Measurements from ENCODE around the gene SYNGR3. TPM values are rescaled to one million over a fixed set of nuclear protein-coding genes. Genes with fewer than 3 reads are reported as not detected.
A peak's percentile ranks its signal among the peaks of the same experiment; 100 is the strongest.

Gene SYNGR3
- total RNA-seq, 1 experiment from 2014 or later: 4.3 TPM

DNA sequence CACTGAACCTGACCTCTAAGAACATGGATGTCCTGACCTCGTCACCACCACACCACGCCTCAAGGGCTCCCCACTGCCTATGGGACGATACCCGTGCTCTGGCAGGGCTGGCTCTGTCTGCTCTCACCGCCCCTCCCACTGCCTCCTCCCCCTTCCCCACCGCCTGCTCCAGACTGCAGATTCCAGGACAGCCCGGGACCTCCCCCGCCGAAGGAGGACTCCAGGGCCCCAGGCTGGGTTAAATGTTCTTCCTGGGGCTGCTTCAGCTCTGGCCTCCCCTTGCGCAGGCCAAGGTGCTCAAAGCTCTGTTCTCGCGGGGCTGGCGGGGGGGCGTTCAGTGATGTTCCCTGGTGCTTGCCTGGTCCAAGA is 32.9 kb downstream of the SYNGR3 start:
- H3K27ac ChIP-seq: no peak overlapping the region
- no peak overlapping the region for H2AFZ ChIP-seq
- H3K4me2 ChIP-seq: peak overlapping the region; percentile 85
- H3K4me3 ChIP-seq: peak overlapping the region; percentile 45; the same call in 1 of the 2 replicates
- H3K9me3 ChIP-seq (ENCODE audit: insufficient read depth, low read depth): no peaks in the 10 kb centered on the region
- DNase-seq: peak in 1 of 2 experiments; percentile 67
- ChIA-PET POLR2A (ENCODE audit: unreplicated experiment) (interaction anchor here (0.6 to 1.0 kb wide), 4 partner anchors 25 to 125 kb away, joined by 3 to 12 read pairs (median 4); partner anchors contain the start of gene TSC2), CTCF (interaction anchor here (0.5 to 1.4 kb wide), 14 partner anchors 9 to 472 kb away, joined by 3 to 15 read pairs (median 5); partner anchors contain the start of genes NTHL1 and TSC2)
- H3K4me1 ChIP-seq (replicated peaks; ENCODE audit: insufficient read depth): peaks cover 14% of the 10 kb centered on the region
- intact Hi-C loops (cut with micrococcal nuclease; ENCODE audit: unreplicated experiment): loop anchor here (1.0 to 2.0 kb wide), 5 partner anchors 21 to 126 kb away; partner anchors contain the start of gene RAB26
- no peaks in the 10 kb centered on the region for H3K9me2 ChIP-seq (ENCODE audit: insufficient read depth)
- H3K79me2 ChIP-seq (ENCODE audit: low read depth): 0 out of 2 replicates have a peak, but pooled peaks cover 3% of the 10 kb centered on the region
- H3F3A ChIP-seq (ENCODE audit: insufficient read depth, low read depth): peaks cover 4% of the 10 kb centered on the region; the same call in 1 of the 2 replicates
- TF ChIP-seq, protein P1, sequence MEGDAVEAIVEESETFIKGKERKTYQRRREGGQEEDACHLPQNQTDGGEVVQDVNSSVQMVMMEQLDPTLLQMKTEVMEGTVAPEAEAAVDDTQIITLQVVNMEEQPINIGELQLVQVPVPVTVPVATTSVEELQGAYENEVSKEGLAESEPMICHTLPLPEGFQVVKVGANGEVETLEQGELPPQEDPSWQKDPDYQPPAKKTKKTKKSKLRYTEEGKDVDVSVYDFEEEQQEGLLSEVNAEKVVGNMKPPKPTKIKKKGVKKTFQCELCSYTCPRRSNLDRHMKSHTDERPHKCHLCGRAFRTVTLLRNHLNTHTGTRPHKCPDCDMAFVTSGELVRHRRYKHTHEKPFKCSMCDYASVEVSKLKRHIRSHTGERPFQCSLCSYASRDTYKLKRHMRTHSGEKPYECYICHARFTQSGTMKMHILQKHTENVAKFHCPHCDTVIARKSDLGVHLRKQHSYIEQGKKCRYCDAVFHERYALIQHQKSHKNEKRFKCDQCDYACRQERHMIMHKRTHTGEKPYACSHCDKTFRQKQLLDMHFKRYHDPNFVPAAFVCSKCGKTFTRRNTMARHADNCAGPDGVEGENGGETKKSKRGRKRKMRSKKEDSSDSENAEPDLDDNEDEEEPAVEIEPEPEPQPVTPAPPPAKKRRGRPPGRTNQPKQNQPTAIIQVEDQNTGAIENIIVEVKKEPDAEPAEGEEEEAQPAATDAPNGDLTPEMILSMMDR (conservative IDR thresholded peaks at IDR 0.05): no peak
- no peak for TF ChIP-seq EZH2 (IDR thresholded peaks at IDR 0.05; ENCODE audit: low read depth)
- H3K36me3 ChIP-seq (ENCODE audit: low read depth): no peaks in the 10 kb centered on the region
- no TSS peak for BruUV-seq (replicated peaks)
- no peaks in the 10 kb centered on the region for H3K27me3 ChIP-seq (ENCODE audit: insufficient read depth, low read depth)
- H4K20me1 ChIP-seq (ENCODE audit: insufficient read depth): peaks cover 4% of the 10 kb centered on the region; the same call in 1 of the 2 replicates

DNA sequence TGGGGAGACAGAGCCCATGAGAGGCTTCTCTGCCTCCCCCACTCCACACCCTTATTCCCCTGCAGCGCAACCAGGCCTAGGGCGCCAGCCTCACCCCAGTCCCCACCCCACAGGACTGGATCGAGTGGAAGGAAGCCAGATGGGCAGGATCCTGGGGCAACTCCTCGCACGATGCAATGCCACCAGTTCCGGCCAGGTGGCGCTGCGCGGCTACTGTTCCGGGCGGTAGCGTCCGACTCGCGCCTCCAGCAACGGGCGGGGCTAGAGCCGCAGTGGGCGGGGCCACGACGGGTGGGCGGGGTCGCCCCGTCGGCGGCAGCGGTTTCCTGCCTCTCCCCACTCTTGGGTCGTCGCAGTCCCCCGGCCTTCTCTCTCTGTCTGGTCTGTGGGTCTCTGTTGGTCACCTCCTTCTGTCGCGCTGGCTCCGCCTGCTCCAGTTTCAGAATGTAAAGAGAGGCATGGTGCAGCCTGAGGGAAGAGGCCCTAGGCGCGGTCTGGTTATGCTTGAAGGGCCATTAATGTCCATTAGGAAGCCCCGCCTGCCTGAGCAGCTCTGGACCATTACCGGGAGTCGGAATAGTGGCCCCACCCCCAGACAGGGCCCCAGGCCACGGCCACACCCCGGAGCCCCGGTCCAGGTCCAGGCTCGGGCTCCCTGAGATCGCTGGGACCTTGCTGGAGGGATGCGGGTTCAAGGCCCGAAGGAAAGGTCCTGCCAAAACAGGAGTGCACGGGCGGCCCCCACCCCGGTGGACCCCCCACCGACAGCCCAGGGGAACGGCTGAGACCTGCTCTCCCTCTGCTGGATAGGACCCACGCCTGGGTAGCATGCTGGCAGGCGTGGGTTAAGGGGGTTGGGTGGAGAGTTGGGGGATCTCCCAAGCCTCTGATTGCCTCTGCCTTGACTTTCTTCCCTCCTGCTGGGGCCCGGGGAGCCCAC is 33.6 kb downstream of the SYNGR3 start:
- ChIA-PET CTCF (interaction anchor here (0.6 to 1.4 kb wide), 9 partner anchors 10 to 471 kb away, joined by 3 to 15 read pairs (median 7); no protein-coding TSS in a partner anchor), POLR2A (ENCODE audit: unreplicated experiment) (interaction anchor here (0.5 to 1.0 kb wide), 3 partner anchors 18 to 125 kb away, joined by 3 to 4 read pairs (median 3); no protein-coding TSS in a partner anchor)
- Histone ChIP-seq H3K4me3 (peak overlapping the region; percentile 52; the same call in 1 of the 2 replicates), H3K4me2 (peak overlapping the region; percentile 85), H3F3A (ENCODE audit: insufficient read depth, low read depth) (peaks cover 9% of the 10 kb centered on the region; the same call in 1 of the 2 replicates), H3K36me3 (ENCODE audit: low read depth) (no peaks in the 10 kb centered on the region), H2AFZ (peak overlapping the region; percentile 74; the same call in 1 of the 2 replicates), H3K4me1 (replicated peaks; ENCODE audit: insufficient read depth) (peaks cover 16% of the 10 kb centered on the region), H3K27me3 (ENCODE audit: insufficient read depth, low read depth) (no peaks in the 10 kb centered on the region), H4K20me1 (ENCODE audit: insufficient read depth) (peaks cover 4% of the 10 kb centered on the region; the same call in 1 of the 2 replicates), H3K79me2 (ENCODE audit: low read depth) (0 out of 2 replicates have a peak, but pooled peaks cover 4% of the 10 kb centered on the region), H3K27ac (no peak overlapping the region), H3K9me3 (ENCODE audit: insufficient read depth, low read depth) (no peaks in the 10 kb centered on the region), H3K9me2 (ENCODE audit: insufficient read depth) (no peaks in the 10 kb centered on the region)
- intact Hi-C loops (cut with micrococcal nuclease; ENCODE audit: unreplicated experiment): loop anchor here (1.0 to 2.0 kb wide), 5 partner anchors 20 to 125 kb away; partner anchors contain the start of gene RAB26
- BruUV-seq (replicated peaks): no TSS peak
- peak; percentile 61 to 97 for DNase-seq
- TF ChIP-seq, protein P1 (conservative IDR thresholded peaks at IDR 0.05): peak; percentile 96
- no peak for TF ChIP-seq EZH2 (IDR thresholded peaks at IDR 0.05; ENCODE audit: low read depth)

DNA sequence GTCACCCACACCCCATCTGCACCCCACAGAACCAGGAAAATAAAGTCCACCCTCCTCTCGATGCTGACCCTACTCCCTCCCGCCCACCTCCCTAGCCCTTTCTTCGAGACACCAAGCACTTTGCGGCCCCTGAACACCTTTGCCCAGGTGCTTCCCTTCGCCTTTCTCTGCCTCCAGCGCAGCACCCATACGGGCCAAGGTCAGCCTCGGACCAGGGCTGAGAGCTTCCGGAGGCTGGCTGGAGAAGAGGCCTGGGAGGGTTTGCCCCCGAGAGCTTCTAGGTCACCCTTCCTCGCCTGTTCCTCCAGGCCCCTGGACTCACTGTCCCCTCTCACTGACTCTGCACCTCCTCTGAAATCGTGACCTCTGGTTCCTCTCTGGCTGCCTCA is 34.3 kb downstream of the SYNGR3 start:
- intact Hi-C loops (cut with micrococcal nuclease; ENCODE audit: unreplicated experiment): no loop called here
- Histone ChIP-seq H3F3A (ENCODE audit: insufficient read depth, low read depth) (peaks cover 9% of the 10 kb centered on the region; the same call in 1 of the 2 replicates), H3K27ac (no peak overlapping the region), H3K4me2 (no peak overlapping the region), H2AFZ (no peak overlapping the region), H3K4me3 (no peak overlapping the region), H4K20me1 (ENCODE audit: insufficient read depth) (peaks cover 4% of the 10 kb centered on the region; the same call in 1 of the 2 replicates), H3K36me3 (ENCODE audit: low read depth) (no peaks in the 10 kb centered on the region), H3K4me1 (replicated peaks; ENCODE audit: insufficient read depth) (peaks cover 16% of the 10 kb centered on the region), H3K79me2 (ENCODE audit: low read depth) (0 out of 2 replicates have a peak, but pooled peaks cover 4% of the 10 kb centered on the region), H3K9me2 (ENCODE audit: insufficient read depth) (no peaks in the 10 kb centered on the region), H3K27me3 (ENCODE audit: insufficient read depth, low read depth) (no peaks in the 10 kb centered on the region), H3K9me3 (ENCODE audit: insufficient read depth, low read depth) (no peaks in the 10 kb centered on the region)
- TF ChIP-seq EZH2 (IDR thresholded peaks at IDR 0.05; ENCODE audit: low read depth): no peak
- TF ChIP-seq, protein P1 (conservative IDR thresholded peaks at IDR 0.05): no peak
- no peak for DNase-seq
- POLR2A ChIA-PET (ENCODE audit: unreplicated experiment): no interaction called here
- CTCF ChIA-PET: no interaction called here
- no TSS peak for BruUV-seq (replicated peaks)

Data from PC-9 (cell line).